ENCODE results near the gene CYP4F8. TPM values are rescaled to one million over a fixed set of nuclear protein-coding genes. Genes with fewer than 3 reads are reported as not detected.

CYP4F8 gene
- total and polyA plus RNA-seq, 10 donors, result not detected

DNA sequence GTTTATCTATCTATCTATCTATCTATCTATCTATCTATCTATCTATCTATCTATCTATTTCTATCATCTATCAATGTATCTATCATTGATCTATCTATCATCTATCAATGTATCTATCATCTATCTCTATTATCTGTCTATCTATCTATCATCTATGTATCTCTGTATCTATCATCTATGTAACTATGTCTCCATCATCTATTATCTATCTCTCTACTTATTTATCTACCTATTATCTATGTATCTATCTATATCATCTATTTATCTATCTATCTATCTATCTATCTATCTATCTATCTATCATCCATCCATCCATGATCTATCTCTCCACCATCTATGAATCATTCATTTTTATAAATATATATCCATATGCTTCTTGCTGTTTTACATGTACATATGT lies 41.4 kb downstream of the CYP4F8 start:
- Histone ChIP-seq H3K27me3 (replicated peaks in 1 of 7) (peaks cover 0 to 72% (median 3%) of the 10 kb centered on the region in 7 donors), H3K9me3 (no peaks in the 10 kb centered on the region), H3K4me1 (no peaks in the 10 kb centered on the region), H3K36me3 (peaks cover 0 to 39% (median 0%) of the 10 kb centered on the region in 6 donors), H3K27ac (no peak overlapping the region), H3K4me3 (no peak overlapping the region)
- TF ChIP-seq CTCF (IDR thresholded peaks at IDR 0.05 in 8 of 11, conservative IDR thresholded peaks at IDR 0.05 in 3 of 11) (no peak), POLR2AphosphoS5 (IDR thresholded peaks at IDR 0.05) (no peak), POLR2A (IDR thresholded peaks at IDR 0.05) (no peak)
- DNase-seq, result no peak
- intact Hi-C loops (cut with DNase I; ENCODE audit: low total_unique reads), result no loop called here

DNA sequence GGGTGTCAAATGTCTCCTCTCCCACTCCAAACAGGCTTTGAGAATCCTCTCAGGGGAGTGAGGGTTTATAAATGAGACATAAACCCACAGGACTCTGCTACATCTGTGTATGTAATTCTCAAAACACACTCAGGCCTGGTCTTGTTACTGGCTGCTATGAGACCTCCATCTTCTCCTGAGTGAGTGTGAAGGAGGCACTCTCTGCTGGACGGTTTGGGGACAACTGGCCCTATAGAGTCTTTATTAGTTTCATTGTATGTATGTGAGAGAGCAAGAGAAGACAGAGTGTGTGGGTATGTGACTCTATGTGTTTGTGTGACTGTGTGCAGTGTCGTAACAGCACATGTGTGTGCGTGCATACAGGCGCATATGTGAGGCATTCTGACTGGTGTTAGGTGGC lies 48.2 kb downstream of the CYP4F8 start:
- no peak for TF ChIP-seq POLR2AphosphoS5 (IDR thresholded peaks at IDR 0.05)
- no peak for TF ChIP-seq POLR2A (IDR thresholded peaks at IDR 0.05)
- no peak for TF ChIP-seq CTCF (IDR thresholded peaks at IDR 0.05 in 8 of 11, conservative IDR thresholded peaks at IDR 0.05 in 3 of 11)
- no peaks in the 10 kb centered on the region for H3K4me1 ChIP-seq
- no peak for DNase-seq
- peaks cover 0 to 14% (median 0%) of the 10 kb centered on the region in 6 donors for H3K36me3 ChIP-seq
- H3K27ac ChIP-seq, result no peak overlapping the region
- intact Hi-C loops (cut with DNase I; ENCODE audit: low total_unique reads), result no loop called here
- H3K4me3 ChIP-seq, result no peak overlapping the region
- no peaks in the 10 kb centered on the region for H3K9me3 ChIP-seq
- 70 to 80% (median 76%) methylated on average over 4 of the region's 4 CpGs for WGBS, 5 donors
- H3K27me3 ChIP-seq (replicated peaks in 1 of 7), result peaks cover 0 to 52% (median 2%) of the 10 kb centered on the region in 7 donors

DNA sequence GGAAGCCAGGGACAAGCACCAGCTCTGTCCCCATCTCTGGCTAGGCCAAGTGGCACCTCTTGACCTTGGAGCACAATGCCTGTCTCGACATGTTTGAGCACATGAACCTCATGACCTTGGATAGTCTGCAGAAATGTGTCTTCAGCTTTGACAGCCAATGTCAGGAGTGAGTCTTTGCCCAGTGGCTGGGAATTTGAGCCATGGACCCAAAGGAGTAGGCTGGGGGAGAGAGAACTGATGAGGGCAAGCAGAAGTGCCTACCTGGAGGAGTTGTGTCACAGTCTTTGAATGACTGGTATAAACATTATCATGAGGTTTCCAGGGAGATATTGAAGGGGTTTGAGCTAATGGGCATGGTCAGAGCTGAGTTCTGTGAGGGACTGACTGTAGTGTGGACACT lies 51.2 kb downstream of the CYP4F8 start:
- Histone ChIP-seq H3K27ac (no peak overlapping the region), H3K4me1 (no peaks in the 10 kb centered on the region), H3K9me3 (no peaks in the 10 kb centered on the region), H3K27me3 (replicated peaks in 1 of 7) (peaks cover 0 to 59% (median 0%) of the 10 kb centered on the region in 7 donors), H3K4me3 (no peak overlapping the region), H3K36me3 (peaks cover 0 to 16% (median 0%) of the 10 kb centered on the region in 6 donors)
- TF ChIP-seq POLR2AphosphoS5 (IDR thresholded peaks at IDR 0.05) (no peak), POLR2A (IDR thresholded peaks at IDR 0.05) (no peak), CTCF (IDR thresholded peaks at IDR 0.05 in 8 of 11, conservative IDR thresholded peaks at IDR 0.05 in 3 of 11) (no peak)
- intact Hi-C loops (cut with DNase I; ENCODE audit: low total_unique reads), result no loop called here
- 0 to 46% (median 29%) methylated on average over 1 of the region's 1 CpG; no CpG with 5 or more reads in 1 of the 5 donors for WGBS, 5 donors
- DNase-seq, result no peak

DNA sequence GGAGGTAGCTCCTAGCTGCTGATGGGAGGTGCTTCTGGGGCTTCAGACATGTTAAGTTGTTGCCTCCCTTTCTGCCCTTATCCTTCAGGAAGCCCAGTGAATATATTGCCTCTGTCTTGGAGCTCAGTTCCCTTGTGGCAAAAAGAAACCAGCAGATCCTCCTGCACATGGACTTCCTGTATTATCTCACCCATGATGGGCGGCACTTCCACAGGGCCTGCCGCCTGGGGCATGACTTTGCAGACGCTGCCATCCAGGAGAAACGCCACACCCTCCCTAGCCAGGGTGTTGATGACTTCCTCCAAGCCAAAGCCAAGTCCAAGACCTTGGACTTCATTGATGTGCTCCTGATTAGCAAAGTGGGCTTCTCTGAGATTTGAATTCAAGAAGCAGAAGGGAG lies 51.9 kb downstream of the CYP4F8 start:
- no peak for TF ChIP-seq POLR2AphosphoS5 (IDR thresholded peaks at IDR 0.05)
- no peak for TF ChIP-seq CTCF (IDR thresholded peaks at IDR 0.05 in 8 of 11, conservative IDR thresholded peaks at IDR 0.05 in 3 of 11)
- TF ChIP-seq POLR2A (IDR thresholded peaks at IDR 0.05), result no peak
- DNase-seq, result no peak

More for the DNA sequence above, 51.9 kb downstream of the CYP4F8 start:
- Histone ChIP-seq H3K27me3 (replicated peaks in 1 of 7) (peaks cover 0 to 57% (median 0%) of the 10 kb centered on the region in 7 donors), H3K27ac (no peak overlapping the region), H3K9me3 (no peaks in the 10 kb centered on the region), H3K4me3 (no peak overlapping the region), H3K4me1 (no peaks in the 10 kb centered on the region), H3K36me3 (peaks cover 0 to 19% (median 0%) of the 10 kb centered on the region in 6 donors)
- intact Hi-C loops (cut with DNase I; ENCODE audit: low total_unique reads), result no loop called here
- 14 to 76% (median 26%) methylated on average over 4 of the region's 4 CpGs for WGBS, 5 donors

Measured in spleen (tissue), 11 donors.